Left lobe of liver (tissue), 2 donors: ENCODE measurements around the gene C1orf56. TPM values are rescaled to one million over a fixed set of nuclear protein-coding genes. Genes with fewer than 3 reads are reported as not detected.
A peak's percentile ranks its signal among the peaks of the same experiment; 100 is the strongest.

Source experiments
- ATAC-seq: fragments of 200-7000 bp; cut with Tn5 transposase; one replicate; pipeline ENCODE4 v1.9.1; 2020; ENCODE audit warnings: mild to moderate bottlenecking, moderate library complexity
- DNase-seq: peaks from one replicate; pipeline ENCODE4 v3.0.0-alpha.2; 2020; ENCODE audit warnings: low spot score
- total RNA-seq: library from RNA; stranded (reverse); gene quantifications from one replicate; pipeline ENCODE4 v1.2.1, GENCODE V29; 2021
- donor health status: DM: no; HTN: no; CAD: no; lungs with moderate emphysema.
- donor health status: DM: no; HTN: yes; CAD: no.

Gene C1orf56
- total RNA-seq, 1 donor from 2014 or later, result 4.3 TPM

GRCh38 chr1:151024540-151025146 lies 22.9 kb upstream of the C1orf56 start:
- DNase-seq (peak; percentile 74), ATAC-seq (peak; percentile 94)

GRCh38 chr1:151026460-151026859 lies 21.1 kb upstream of the C1orf56 start:
- ATAC-seq (no peak), DNase-seq (no peak)

- ATAC-seq (no peak), DNase-seq (no peak)
These were observed 15.4 kb upstream of the C1orf56 start for GRCh38 chr1:151032164-151032563.

- ATAC-seq (no peak), DNase-seq (no peak)
These were observed 12.4 kb upstream of the C1orf56 start for GRCh38 chr1:151035167-151035566.

- ATAC-seq, result no peak
These were observed 11.2 kb upstream of the C1orf56 start, which contains the start of gene BNIPL for GRCh38 chr1:151036356-151036755. Gene BNIPL (plus strand): TSS chr1:151036586. CDS start chr1:151036726, 140 bp downstream.

GRCh38 chr1:151037032-151037431 lies 10.5 kb upstream of the C1orf56 start:
- no peak for ATAC-seq
- DNase-seq, result no peak

More at GRCh38 chr1:151036356-151036755, 11.2 kb upstream of the C1orf56 start, which contains the start of gene BNIPL:
- DNase-seq, result no peak

GRCh38 chr1:151039521-151039920 lies 8.0 kb upstream of the C1orf56 start:
- no peak for DNase-seq
- no peak for ATAC-seq

- DNase-seq, result no peak
- ATAC-seq, result no peak
These were observed 4.4 kb upstream of the C1orf56 start for GRCh38 chr1:151043163-151043562.

- peak; percentile 79 for DNase-seq
- peak; percentile 81 for ATAC-seq
These were observed 534 bp downstream of the C1orf56 start for GRCh38 chr1:151047925-151048644.

- peak; percentile 38 for ATAC-seq
- DNase-seq, result no peak
These were observed 1.1 kb downstream of the C1orf56 start for GRCh38 chr1:151048645-151049032.

- DNase-seq (no peak), ATAC-seq (no peak)
These were observed 1.9 kb downstream of the C1orf56 start for GRCh38 chr1:151049458-151049857.

- ATAC-seq, result no peak
These were observed 2.6 kb downstream of the C1orf56 start for GRCh38 chr1:151050051-151050688.

GRCh38 chr1:151051356-151052009 lies 3.9 kb downstream of the C1orf56 start:
- DNase-seq (no peak), ATAC-seq (no peak)

More at GRCh38 chr1:151050051-151050688, 2.6 kb downstream of the C1orf56 start:
- DNase-seq, result no peak

GRCh38 chr1:151054971-151055547 lies 7.5 kb downstream of the C1orf56 start:
- no peak for ATAC-seq
- DNase-seq, result no peak

GRCh38 chr1:151055581-151055980 lies 8.0 kb downstream of the C1orf56 start:
- ATAC-seq, result no peak
- no peak for DNase-seq

- no peak for ATAC-seq
These were observed 8.6 kb downstream of the C1orf56 start for GRCh38 chr1:151056149-151056548.

GRCh38 chr1:151058692-151059091 lies 11.1 kb downstream of the C1orf56 start:
- DNase-seq (no peak), ATAC-seq (peak; percentile 1)

More at GRCh38 chr1:151056149-151056548, 8.6 kb downstream of the C1orf56 start:
- no peak for DNase-seq

GRCh38 chr1:151059109-151060006 lies 11.8 kb downstream of the C1orf56 start, which contains the start of gene CDC42SE1:
Gene CDC42SE1 (minus strand): TSS chr1:151059622. CDS start chr1:151055730, 3,892 bp downstream.
- ATAC-seq, result peak; percentile 92

GRCh38 chr1:151060007-151060656 lies 12.6 kb downstream of the C1orf56 start, which contains the start of gene MLLT11:
Gene MLLT11 (plus strand): TSS chr1:151060397. CDS start chr1:151067225, 6,828 bp downstream.
- DNase-seq (no peak), ATAC-seq (peak; percentile 39)

More at GRCh38 chr1:151059109-151060006, 11.8 kb downstream of the C1orf56 start, which contains the start of gene CDC42SE1:
- peak; percentile 83 for DNase-seq
